ENCODE data around the gene CACNA2D1.

CACNA2D1 gene

GRCh38 chr7:82397879-82398524 lies 45.6 kb downstream of the CACNA2D1 start:
- no peak overlapping the region for H3K4me3 ChIP-seq (replicated peaks in 1 of 2; ENCODE audit: low read depth in 2 of 2, low read length in 2 of 2)
- no peak for TF ChIP-seq CTCF (IDR thresholded peaks at IDR 0.05; ENCODE audit: low read depth, low read length)
- DNase-seq (ENCODE audit: low read depth in 2 of 2) = no peak

- no peak overlapping the region for H3K4me3 ChIP-seq (replicated peaks in 1 of 2; ENCODE audit: low read depth in 2 of 2, low read length in 2 of 2)
- TF ChIP-seq CTCF (IDR thresholded peaks at IDR 0.05; ENCODE audit: low read depth, low read length) = no peak
- no peak for DNase-seq (ENCODE audit: low read depth in 2 of 2)
Measured at GRCh38 chr7:82396343-82396742, 47.2 kb downstream of the CACNA2D1 start.

GRCh38 chr7:82395147-82395546 lies 48.4 kb downstream of the CACNA2D1 start:
- no peak for DNase-seq (ENCODE audit: low read depth in 2 of 2)
- no peak overlapping the region for H3K4me3 ChIP-seq (replicated peaks in 1 of 2; ENCODE audit: low read depth in 2 of 2, low read length in 2 of 2)
- no peak for TF ChIP-seq CTCF (IDR thresholded peaks at IDR 0.05; ENCODE audit: low read depth, low read length)

- no peak for TF ChIP-seq CTCF (IDR thresholded peaks at IDR 0.05; ENCODE audit: low read depth, low read length)
Measured at GRCh38 chr7:82393840-82394220, 49.7 kb downstream of the CACNA2D1 start.

GRCh38 chr7:82393076-82393839 lies 50.3 kb downstream of the CACNA2D1 start:
- TF ChIP-seq CTCF (IDR thresholded peaks at IDR 0.05; ENCODE audit: low read depth, low read length) = no peak
- no peak overlapping the region for H3K4me3 ChIP-seq (replicated peaks in 1 of 2; ENCODE audit: low read depth in 2 of 2, low read length in 2 of 2)

More at GRCh38 chr7:82393840-82394220, 49.7 kb downstream of the CACNA2D1 start:
- no peak for DNase-seq (ENCODE audit: low read depth in 2 of 2)
- no peak overlapping the region for H3K4me3 ChIP-seq (replicated peaks in 1 of 2; ENCODE audit: low read depth in 2 of 2, low read length in 2 of 2)

GRCh38 chr7:82390936-82391335 lies 52.6 kb downstream of the CACNA2D1 start:
- H3K4me3 ChIP-seq (replicated peaks in 1 of 2; ENCODE audit: low read depth in 2 of 2, low read length in 2 of 2) = no peak overlapping the region
- TF ChIP-seq CTCF (IDR thresholded peaks at IDR 0.05; ENCODE audit: low read depth, low read length) = no peak
- no peak for DNase-seq (ENCODE audit: low read depth in 2 of 2)

More at GRCh38 chr7:82393076-82393839, 50.3 kb downstream of the CACNA2D1 start:
- no peak for DNase-seq (ENCODE audit: low read depth in 2 of 2)
